HEK293 (cell line): ENCODE measurements around the gene NOC2L.

Experiments
- CTCF ChIA-PET: fragments of 350-600 bp; formaldehyde crosslinking; extraction: SDS; loops from one replicate; lab custom pipeline; 2021; ENCODE audit warnings: antibody characterized with exemption; lab: Yijun Ruan, JAX
- POLR2A ChIA-PET: fragments of 300-600 bp; formaldehyde crosslinking; extraction: SDS; loops from one replicate; lab custom pipeline; 2020; ENCODE audit warnings: antibody characterized with exemption, inconsistent platforms; lab: Yijun Ruan, JAX
- H3K27ac ChIP-seq: fragments of 200-500 bp; sonication (Bioruptor generic); 2 replicates; pipeline ENCODE4 v1.5.1; 2014; ENCODE audit warnings: low read depth, low read length, control low read depth, inconsistent platforms; ENCODE audit errors: extremely low read depth
- H3K36me3 ChIP-seq, 2 experiments: fragments of 200-500 bp in 1 of 2; sonication (Bioruptor generic) in 1 of 2; 1 replicate in 1 of 2; 2 replicates in 1 of 2; pipeline ENCODE4 v1.5.1; 2014 to 2017; ENCODE audit warnings: inconsistent platforms in 2 of 2, low read length in 2 of 2; ENCODE audit not compliant: control insufficient read depth in 2 of 2, insufficient read depth in 1 of 2
- H3K4me1 ChIP-seq: fragments of 200-500 bp; sonication (Bioruptor generic); 2 replicates; pipeline ENCODE4 v1.5.1; 2014; ENCODE audit warnings: mild to moderate bottlenecking, low read length, inconsistent platforms; ENCODE audit not compliant: control insufficient read depth, insufficient read depth
- H3K4me3 ChIP-seq: 2 replicates; pipeline ENCODE4 v1.5.1; 2011; ENCODE audit warnings: low read depth, mild to moderate bottlenecking, control low read depth, low read length, moderate library complexity
- H3K9me3 ChIP-seq: fragments of 200-500 bp; sonication (Bioruptor generic); 2 replicates; pipeline ENCODE4 v1.5.1; 2014; ENCODE audit warnings: low read depth, low read length, inconsistent platforms; ENCODE audit not compliant: control insufficient read depth, insufficient read depth
- GLI4 ChIP-seq: fragments of 450-650 bp; formaldehyde crosslinking; IDR thresholded peaks from 2 replicates; pipeline ENCODE4 v1.5.1; 2016; ENCODE audit warnings: missing biosample characterization, missing genetic modification characterization
- HOXA7 ChIP-seq: sonication (generic); formaldehyde crosslinking; IDR thresholded peaks from 2 replicates; pipeline ENCODE4 v1.8.1; 2022; ENCODE audit warnings: missing genetic modification reagents, borderline replicate concordance
- KLF1 ChIP-seq: fragments of 450-650 bp; formaldehyde crosslinking; IDR thresholded peaks from 2 replicates; pipeline ENCODE4 v1.5.1; 2016; ENCODE audit warnings: missing biosample characterization, missing genetic modification characterization
- KLF7 ChIP-seq: fragments of 450-650 bp; formaldehyde crosslinking; IDR thresholded peaks from 2 replicates; pipeline ENCODE4 v1.5.1; 2016; ENCODE audit warnings: missing biosample characterization, missing genetic modification characterization, borderline replicate concordance
- SP2 ChIP-seq: fragments of 450-650 bp; formaldehyde crosslinking; IDR thresholded peaks from 2 replicates; pipeline ENCODE4 v1.5.1; 2016; ENCODE audit warnings: missing biosample characterization, missing genetic modification characterization
- SP3 ChIP-seq: fragments of 450-650 bp; formaldehyde crosslinking; IDR thresholded peaks from 2 replicates; pipeline ENCODE4 v1.5.1; 2016; ENCODE audit warnings: missing biosample characterization, missing genetic modification characterization
- ZNF19 ChIP-seq: fragments of 450-650 bp; formaldehyde crosslinking; IDR thresholded peaks from 2 replicates; pipeline ENCODE4; 2016; ENCODE audit warnings: missing biosample characterization, missing genetic modification characterization, low read depth
- ZNF341 ChIP-seq: fragments of 450-650 bp; formaldehyde crosslinking; IDR thresholded peaks from 2 replicates; pipeline ENCODE4; 2016; ENCODE audit warnings: low read depth, missing biosample characterization, missing genetic modification characterization
- ZNF473 ChIP-seq: fragments of 450-650 bp; formaldehyde crosslinking; IDR thresholded peaks from 2 replicates; pipeline ENCODE4 v1.5.1; 2017; ENCODE audit warnings: missing biosample characterization, missing genetic modification characterization
- ZNF521 ChIP-seq: fragments of 450-650 bp; formaldehyde crosslinking; IDR thresholded peaks from 2 replicates; pipeline ENCODE4 v1.5.1; 2017; ENCODE audit warnings: missing biosample characterization, mild to moderate bottlenecking, missing genetic modification characterization
- ZNF530 ChIP-seq: fragments of 450-650 bp; formaldehyde crosslinking; IDR thresholded peaks from 2 replicates; pipeline ENCODE4 v1.5.1; 2016; ENCODE audit warnings: low read depth, missing biosample characterization, missing genetic modification characterization
- ZNF558 ChIP-seq: fragments of 450-650 bp; formaldehyde crosslinking; IDR thresholded peaks from 2 replicates; pipeline ENCODE4 v1.5.1; 2016; ENCODE audit warnings: missing biosample characterization, missing genetic modification characterization
- ZNF629 ChIP-seq: fragments of 450-650 bp; formaldehyde crosslinking; IDR thresholded peaks from 2 replicates; pipeline ENCODE4 v1.5.1; 2017; ENCODE audit warnings: missing biosample characterization, missing genetic modification characterization
- ZNF658 ChIP-seq: fragments of 450-650 bp; formaldehyde crosslinking; IDR thresholded peaks from 2 replicates; pipeline ENCODE4; 2016; ENCODE audit warnings: missing biosample characterization, missing genetic modification characterization
- ZNF660 ChIP-seq: fragments of 450-650 bp; IDR thresholded peaks from 2 replicates; pipeline ENCODE4 v1.5.1; 2018; ENCODE audit warnings: missing biosample characterization, mild to moderate bottlenecking, missing genetic modification characterization
- ZNF664 ChIP-seq: fragments of 450-650 bp; formaldehyde crosslinking; IDR thresholded peaks from 2 replicates; pipeline ENCODE4 v1.5.1; 2016; ENCODE audit warnings: missing biosample characterization, missing genetic modification characterization
- ZNF785 ChIP-seq: fragments of 450-650 bp; formaldehyde crosslinking; IDR thresholded peaks from 2 replicates; pipeline ENCODE4 v1.5.1; 2016; ENCODE audit warnings: missing biosample characterization, missing genetic modification characterization
- ZNF792 ChIP-seq: fragments of 450-650 bp; formaldehyde crosslinking; IDR thresholded peaks from 2 replicates; pipeline ENCODE4 v1.5.1; 2016; ENCODE audit warnings: missing biosample characterization, missing genetic modification characterization
- ZNF830 ChIP-seq: fragments of 450-650 bp; IDR thresholded peaks from 2 replicates; pipeline ENCODE4 v1.5.0; 2018; ENCODE audit warnings: missing biosample characterization, missing genetic modification characterization, low read depth, mild to moderate bottlenecking, moderate library complexity
- ZXDB ChIP-seq: fragments of 450-650 bp; formaldehyde crosslinking; IDR thresholded peaks from 2 replicates; pipeline ENCODE4 v1.5.1; 2016; ENCODE audit warnings: missing biosample characterization, missing genetic modification characterization
- TF ChIP-seq, protein P1 (sequence below): fragments of 450-650 bp; formaldehyde crosslinking; IDR thresholded peaks from 2 replicates; pipeline ENCODE4 v1.5.1; 2016; ENCODE audit warnings: missing biosample characterization, missing genetic modification characterization
- TF ChIP-seq, protein P2 (sequence below): fragments of 450-650 bp; formaldehyde crosslinking; IDR thresholded peaks from 2 replicates; pipeline ENCODE4 v1.5.1; 2017; ENCODE audit warnings: missing biosample characterization, missing genetic modification characterization
- TF ChIP-seq, protein P3 (sequence below): fragments of 450-650 bp; formaldehyde crosslinking; IDR thresholded peaks from 2 replicates; pipeline ENCODE4 v1.5.1; 2016; ENCODE audit warnings: missing biosample characterization, missing genetic modification characterization

The NOC2L gene

DNA sequence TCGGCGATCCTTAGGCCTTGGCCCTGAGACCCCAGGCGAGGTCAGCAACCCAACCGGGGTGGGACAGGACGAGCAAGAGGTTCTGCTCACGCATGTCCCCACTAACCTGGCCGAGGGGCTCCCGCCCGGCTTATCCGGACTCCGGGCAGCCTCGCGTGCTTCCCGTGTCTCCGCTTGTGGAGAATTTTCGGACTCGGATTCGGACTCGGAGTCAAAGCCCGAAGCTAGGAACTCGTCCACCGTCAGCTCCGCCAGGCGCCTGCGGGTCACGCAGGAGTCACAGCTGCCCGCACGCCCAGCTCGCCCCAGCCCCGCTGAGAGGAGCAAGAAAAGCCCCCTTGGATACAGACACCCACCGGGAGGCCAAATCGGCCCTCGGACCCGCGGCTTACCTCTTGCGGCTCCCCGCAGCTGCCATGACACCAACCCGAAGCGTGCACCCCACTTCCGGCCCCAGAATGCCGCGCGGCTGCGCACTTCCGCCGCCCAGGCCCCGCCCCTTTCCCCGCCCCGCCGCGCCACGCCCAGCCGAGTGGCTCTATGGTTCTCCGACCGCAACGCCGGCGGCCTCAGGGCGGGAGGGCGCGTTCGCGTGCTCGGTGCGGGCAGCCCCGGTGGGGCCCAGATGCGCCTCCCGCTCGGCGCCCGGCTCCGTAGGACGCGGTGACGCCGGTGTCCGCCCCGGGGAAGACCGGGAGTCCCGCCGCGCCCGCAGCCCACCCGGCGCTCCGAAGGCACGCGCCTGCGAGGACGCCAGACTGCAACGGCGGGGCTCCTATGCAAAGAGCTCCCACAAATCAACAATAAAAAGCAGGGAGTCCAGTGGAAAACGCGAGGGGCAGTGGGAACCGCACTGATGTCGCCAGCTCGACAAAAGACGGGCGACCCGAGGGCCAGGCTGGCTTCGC is at the start of gene NOC2L (continued):
- TF ChIP-seq, protein P1, sequence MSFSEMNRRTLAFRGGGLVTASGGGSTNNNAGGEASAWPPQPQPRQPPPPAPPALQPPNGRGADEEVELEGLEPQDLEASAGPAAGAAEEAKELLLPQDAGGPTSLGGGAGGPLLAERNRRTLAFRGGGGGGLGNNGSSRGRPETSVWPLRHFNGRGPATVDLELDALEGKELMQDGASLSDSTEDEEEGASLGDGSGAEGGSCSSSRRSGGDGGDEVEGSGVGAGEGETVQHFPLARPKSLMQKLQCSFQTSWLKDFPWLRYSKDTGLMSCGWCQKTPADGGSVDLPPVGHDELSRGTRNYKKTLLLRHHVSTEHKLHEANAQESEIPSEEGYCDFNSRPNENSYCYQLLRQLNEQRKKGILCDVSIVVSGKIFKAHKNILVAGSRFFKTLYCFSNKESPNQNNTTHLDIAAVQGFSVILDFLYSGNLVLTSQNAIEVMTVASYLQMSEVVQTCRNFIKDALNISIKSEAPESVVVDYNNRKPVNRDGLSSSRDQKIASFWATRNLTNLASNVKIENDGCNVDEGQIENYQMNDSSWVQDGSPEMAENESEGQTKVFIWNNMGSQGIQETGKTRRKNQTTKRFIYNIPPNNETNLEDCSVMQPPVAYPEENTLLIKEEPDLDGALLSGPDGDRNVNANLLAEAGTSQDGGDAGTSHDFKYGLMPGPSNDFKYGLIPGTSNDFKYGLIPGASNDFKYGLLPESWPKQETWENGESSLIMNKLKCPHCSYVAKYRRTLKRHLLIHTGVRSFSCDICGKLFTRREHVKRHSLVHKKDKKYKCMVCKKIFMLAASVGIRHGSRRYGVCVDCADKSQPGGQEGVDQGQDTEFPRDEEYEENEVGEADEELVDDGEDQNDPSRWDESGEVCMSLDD: peak; percentile 70
- TF ChIP-seq, protein P2, sequence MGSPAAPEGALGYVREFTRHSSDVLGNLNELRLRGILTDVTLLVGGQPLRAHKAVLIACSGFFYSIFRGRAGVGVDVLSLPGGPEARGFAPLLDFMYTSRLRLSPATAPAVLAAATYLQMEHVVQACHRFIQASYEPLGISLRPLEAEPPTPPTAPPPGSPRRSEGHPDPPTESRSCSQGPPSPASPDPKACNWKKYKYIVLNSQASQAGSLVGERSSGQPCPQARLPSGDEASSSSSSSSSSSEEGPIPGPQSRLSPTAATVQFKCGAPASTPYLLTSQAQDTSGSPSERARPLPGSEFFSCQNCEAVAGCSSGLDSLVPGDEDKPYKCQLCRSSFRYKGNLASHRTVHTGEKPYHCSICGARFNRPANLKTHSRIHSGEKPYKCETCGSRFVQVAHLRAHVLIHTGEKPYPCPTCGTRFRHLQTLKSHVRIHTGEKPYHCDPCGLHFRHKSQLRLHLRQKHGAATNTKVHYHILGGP: no peak
- TF ChIP-seq ZNF785 (tag by site-specific recombination): no peak
- no peak for TF ChIP-seq ZNF558
- no peak for TF ChIP-seq ZNF521
- no peak for TF ChIP-seq ZNF658 (tag by site-specific recombination)
- TF ChIP-seq, protein P3, sequence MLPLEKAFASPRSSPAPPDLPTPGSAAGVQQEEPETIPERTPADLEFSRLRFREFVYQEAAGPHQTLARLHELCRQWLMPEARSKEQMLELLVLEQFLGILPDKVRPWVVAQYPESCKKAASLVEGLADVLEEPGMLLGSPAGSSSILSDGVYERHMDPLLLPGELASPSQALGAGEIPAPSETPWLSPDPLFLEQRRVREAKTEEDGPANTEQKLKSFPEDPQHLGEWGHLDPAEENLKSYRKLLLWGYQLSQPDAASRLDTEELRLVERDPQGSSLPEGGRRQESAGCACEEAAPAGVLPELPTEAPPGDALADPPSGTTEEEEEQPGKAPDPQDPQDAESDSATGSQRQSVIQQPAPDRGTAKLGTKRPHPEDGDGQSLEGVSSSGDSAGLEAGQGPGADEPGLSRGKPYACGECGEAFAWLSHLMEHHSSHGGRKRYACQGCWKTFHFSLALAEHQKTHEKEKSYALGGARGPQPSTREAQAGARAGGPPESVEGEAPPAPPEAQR (tag by site-specific recombination): no peak
- no peak for TF ChIP-seq ZNF830 (tag by site-specific recombination)
- TF ChIP-seq ZNF19: no peak
- TF ChIP-seq ZNF792: no peak
- no peak for TF ChIP-seq ZNF530 (tag by site-specific recombination)
- TF ChIP-seq SP3: peak; percentile 86
- TF ChIP-seq GLI4 (tag by site-specific recombination): no peak
- peak; percentile 83 for TF ChIP-seq SP2 (tag by site-specific recombination)
- TF ChIP-seq ZNF473 (tag by site-specific recombination): no peak

DNA sequence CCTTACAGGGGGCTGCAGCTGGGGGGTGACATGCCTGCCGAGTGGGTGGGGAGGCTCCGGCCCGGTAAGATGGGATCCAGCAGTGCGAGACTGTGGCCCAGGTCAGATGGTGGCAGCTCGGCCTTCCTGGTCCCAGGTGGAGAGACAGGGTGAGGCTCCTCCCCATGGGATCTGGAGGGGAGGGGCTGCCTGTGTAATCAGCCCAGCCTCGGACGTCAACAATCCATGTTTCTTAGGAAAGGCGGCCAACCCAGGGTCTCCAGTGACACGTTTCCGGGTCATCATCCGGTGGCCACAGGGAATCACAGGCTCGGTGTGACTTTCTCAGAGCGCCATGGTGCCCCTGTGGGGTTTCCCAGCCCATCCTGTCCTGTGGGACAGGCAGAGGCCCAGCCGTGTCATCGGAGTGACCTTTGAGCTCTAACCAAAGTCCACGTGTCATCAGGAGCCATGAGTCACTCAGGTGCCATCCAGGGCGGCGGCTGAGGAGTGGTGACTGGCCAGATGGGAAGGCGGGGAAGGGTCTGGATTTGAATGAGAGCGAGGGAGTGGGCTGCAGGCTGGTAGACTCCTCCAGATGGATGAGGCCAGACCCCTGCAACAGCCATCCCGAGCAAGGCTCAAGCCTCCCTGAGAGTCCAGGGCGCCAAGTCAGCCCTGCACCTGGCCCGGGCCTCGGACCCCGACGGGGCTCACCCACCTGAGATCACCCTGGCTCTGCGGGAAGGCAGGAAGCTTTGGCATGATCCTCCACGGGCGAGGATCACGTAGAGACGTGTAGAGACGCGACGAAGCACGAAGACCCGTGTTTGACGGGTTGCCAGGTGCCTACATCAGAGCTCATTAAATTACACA is 47.5 kb upstream of the NOC2L start:
- H3K9me3 ChIP-seq: no peaks in the 10 kb centered on the region
- no peaks in the 10 kb centered on the region for H3K4me1 ChIP-seq
- H3K27ac ChIP-seq: no peak overlapping the region
- peaks cover 3 to 21% of the 10 kb centered on the region in 2 experiments; a peak in 2 of 3 replicates for H3K36me3 ChIP-seq
- H3K4me3 ChIP-seq: no peak overlapping the region
- CTCF ChIA-PET: interaction anchor here (0.6 to 1.1 kb wide), 5 partner anchors 9 to 94 kb away, joined by 3 to 5 read pairs (median 4); partner anchors contain the start of gene AGRN
- TF ChIP-seq KLF7 (tag by site-specific recombination): no peak
- TF ChIP-seq ZNF664 (tag by site-specific recombination): no peak
- TF ChIP-seq ZNF629: 0 out of 2 replicates have a peak, but pooled peaks have one; percentile 28
- peak; percentile 17; the same call in 1 of the 2 replicates for TF ChIP-seq KLF1
- TF ChIP-seq ZNF341: peak; percentile 8; the same call in 1 of the 2 replicates
- no peak for TF ChIP-seq HOXA7 (CRISPR knock-in tag)
- 0 out of 2 replicates have a peak, but pooled peaks have one; percentile 9 for TF ChIP-seq ZNF660 (tag by site-specific recombination)
- peak; percentile 30; the same call in 1 of the 2 replicates for TF ChIP-seq ZXDB (tag by site-specific recombination)
- TF ChIP-seq, all 188 proteins: peak for 5
- POLR2A ChIA-PET: interaction anchor here (1.1 to 1.3 kb wide), 3 partner anchors 9 to 44 kb away, joined by 3 read pairs; partner anchors contain the start of gene AGRN
